ENCODE results near the gene TEX30.

DNA sequence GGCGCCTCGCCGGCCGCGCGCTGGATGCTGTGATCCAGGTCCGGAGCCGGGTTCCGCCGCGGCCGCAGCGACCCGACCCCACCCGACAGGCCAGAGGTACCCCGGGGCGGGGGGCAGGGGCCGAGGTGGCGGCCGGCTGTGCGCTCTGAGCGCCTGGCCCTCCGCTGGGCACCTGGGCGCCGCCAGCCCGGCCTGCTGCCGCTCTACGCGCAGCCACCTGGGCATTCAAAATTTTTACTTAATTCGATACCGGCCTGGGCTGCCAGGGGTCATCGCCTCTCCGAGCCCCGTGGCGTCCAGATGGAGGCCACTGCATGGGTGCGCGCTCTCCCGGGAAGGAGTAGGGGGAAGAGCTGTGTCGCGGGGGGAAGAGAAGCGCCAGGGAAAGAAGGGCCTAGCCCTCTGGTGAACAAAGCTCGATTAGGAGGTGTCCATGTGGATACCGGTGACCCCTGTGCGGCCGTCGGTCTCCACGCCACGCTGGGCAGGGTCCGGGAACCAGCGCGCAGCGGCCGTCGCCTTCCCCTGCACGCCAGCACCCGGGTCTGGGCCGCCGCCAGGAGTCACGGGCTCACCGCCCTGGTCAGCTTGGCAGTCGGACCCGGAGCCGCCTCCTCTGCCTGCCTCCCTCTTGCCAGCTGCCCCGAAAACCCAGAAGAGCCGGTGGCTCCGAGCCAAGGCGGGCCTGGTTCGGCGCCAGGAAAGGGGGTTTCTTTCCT lies 26.0 kb upstream of the TEX30 start:
- TF ChIP-seq, protein P1, sequence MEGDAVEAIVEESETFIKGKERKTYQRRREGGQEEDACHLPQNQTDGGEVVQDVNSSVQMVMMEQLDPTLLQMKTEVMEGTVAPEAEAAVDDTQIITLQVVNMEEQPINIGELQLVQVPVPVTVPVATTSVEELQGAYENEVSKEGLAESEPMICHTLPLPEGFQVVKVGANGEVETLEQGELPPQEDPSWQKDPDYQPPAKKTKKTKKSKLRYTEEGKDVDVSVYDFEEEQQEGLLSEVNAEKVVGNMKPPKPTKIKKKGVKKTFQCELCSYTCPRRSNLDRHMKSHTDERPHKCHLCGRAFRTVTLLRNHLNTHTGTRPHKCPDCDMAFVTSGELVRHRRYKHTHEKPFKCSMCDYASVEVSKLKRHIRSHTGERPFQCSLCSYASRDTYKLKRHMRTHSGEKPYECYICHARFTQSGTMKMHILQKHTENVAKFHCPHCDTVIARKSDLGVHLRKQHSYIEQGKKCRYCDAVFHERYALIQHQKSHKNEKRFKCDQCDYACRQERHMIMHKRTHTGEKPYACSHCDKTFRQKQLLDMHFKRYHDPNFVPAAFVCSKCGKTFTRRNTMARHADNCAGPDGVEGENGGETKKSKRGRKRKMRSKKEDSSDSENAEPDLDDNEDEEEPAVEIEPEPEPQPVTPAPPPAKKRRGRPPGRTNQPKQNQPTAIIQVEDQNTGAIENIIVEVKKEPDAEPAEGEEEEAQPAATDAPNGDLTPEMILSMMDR (IDR thresholded peaks at IDR 0.05; ENCODE audit: low read depth, low read length), result no peak
- TF ChIP-seq EZH2phosphoT487 (IDR thresholded peaks at IDR 0.05; ENCODE audit: low read depth), result no peak

Measured in OCI-LY3 (cell line).